Thyroid gland (tissue), 4 donors: ENCODE measurements around the gene MAN1B1. TPM values are rescaled to one million over a fixed set of nuclear protein-coding genes. Genes with fewer than 3 reads are reported as not detected.

Experiments
- DNase-seq, 2 donors: peaks; one replicate each; pipeline ENCODE4 v3.0.0-alpha.2; 2019
- H3K27ac ChIP-seq, 3 donors: fragments of 200-600 bp; sonication (generic); 1 replicate in 2 of 3; 2 replicates in 1 of 3; pipeline ENCODE4 v1.5.1; 2016 to 2019; ENCODE audit warnings: mild to moderate bottlenecking in 1 of 3, moderate library complexity in 1 of 3
- H3K27me3 ChIP-seq: fragments of 200-600 bp; sonication (generic); one replicate; pipeline ENCODE4 v1.5.1; 2019
- H3K36me3 ChIP-seq, 2 donors: fragments of 200-600 bp; sonication (generic); one replicate each; pipeline ENCODE4 v1.5.1; 2016 to 2019
- H3K4me1 ChIP-seq, 2 donors: fragments of 200-600 bp; sonication (generic); one replicate each; pipeline ENCODE4 v1.5.1; 2017 to 2019
- H3K4me3 ChIP-seq, 3 donors: fragments of 200-600 bp; sonication (generic); replicated peaks in 1 of 3; 1 replicate in 2 of 3; 2 replicates in 1 of 3; pipeline ENCODE4 v1.5.1; 2016; ENCODE audit warnings: mild to moderate bottlenecking in 1 of 3
- H3K9me3 ChIP-seq: fragments of 200-600 bp; sonication (generic); one replicate; pipeline ENCODE4 v1.5.1; 2017
- CTCF ChIP-seq, 6 experiments: fragments of 200-600 bp in 3 of 6; fragments of 450-650 bp in 3 of 6; sonication (generic) in 3 of 6; IDR thresholded peaks; one replicate each; pipeline ENCODE4 v1.5.1; 2016 to 2019; ENCODE audit warnings: antibody characterized with exemption in 6 of 6, mild to moderate bottlenecking in 2 of 6, inconsistent platforms in 1 of 6, moderate library complexity in 1 of 6
- POLR2A ChIP-seq, 2 donors: fragments of 450-650 bp; IDR thresholded peaks; one replicate each; pipeline ENCODE4 v1.6.1; 2017; ENCODE audit warnings: antibody characterized with exemption in 2 of 2, mild to moderate bottlenecking in 2 of 2, moderate library complexity in 1 of 2
- WGBS, 2 donors: methylation state at CpG; one replicate each; pipeline ENCODE4 v1.1.5; 2017; 5-methylcytosine and 5-hydroxymethylcytosine counted together
- intact Hi-C: fragments of 100-400 bp; cut with DNase I; formaldehyde crosslinking; loops from one replicate; pipeline ENCODE4 v1.15.1; 2023
- total RNA-seq, 4 donors: library from RNA; depleted of rRNA; stranded (reverse); fragments of >200 nt; gene quantifications; one replicate each; pipeline ENCODE4 v1.2.3, GENCODE V29; 2016

The MAN1B1 gene
- total RNA-seq, 4 donors from 2014 or later = 48.2 to 73.8 (median 67.2) TPM

DNA sequence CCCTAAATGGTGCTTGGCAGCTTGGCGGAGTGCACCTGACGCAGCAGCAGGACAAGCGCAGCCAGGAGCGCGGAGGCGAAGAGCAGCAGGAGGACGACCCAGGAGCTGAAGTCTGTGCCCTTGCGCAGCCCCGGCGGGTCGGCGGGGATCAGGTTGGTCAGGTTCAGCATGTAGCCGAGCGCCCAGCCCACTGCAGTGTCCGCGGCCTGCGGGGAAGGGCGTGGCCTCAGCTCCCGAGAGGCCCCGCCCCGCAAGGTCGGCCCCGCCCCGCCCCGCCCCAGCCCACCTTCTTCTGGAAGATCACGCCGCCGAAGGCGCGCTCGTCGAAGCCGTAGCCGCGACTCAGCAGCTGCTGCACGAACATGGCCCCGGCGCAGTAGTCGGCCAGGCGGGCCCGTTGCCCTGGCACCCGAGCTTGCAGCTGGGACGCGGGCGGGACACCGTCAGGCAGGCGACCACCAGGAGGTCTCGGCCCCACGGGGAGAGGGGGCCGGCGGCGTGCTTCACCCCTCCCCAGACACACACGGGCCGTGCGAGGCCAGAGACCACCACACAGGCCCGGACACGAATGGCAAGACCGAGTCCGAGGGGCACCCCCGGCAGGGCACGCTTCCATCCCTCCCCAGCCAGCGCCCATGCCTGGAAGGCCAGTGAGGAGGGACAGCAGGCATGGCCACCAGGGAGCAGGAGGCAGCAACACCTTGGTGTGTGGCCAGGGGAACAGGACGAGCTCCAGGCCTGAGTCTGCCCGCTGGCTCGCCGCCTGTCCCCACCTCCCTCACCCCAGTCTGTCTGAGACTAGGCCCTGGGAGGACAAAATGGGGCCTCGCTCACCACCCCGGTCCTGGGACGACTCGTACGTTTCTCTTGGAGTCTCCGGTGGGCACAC, 37.9 kb upstream of the MAN1B1 start:
- no peaks in the 10 kb centered on the region for H3K9me3 ChIP-seq
- no peak for TF ChIP-seq POLR2A (IDR thresholded peaks at IDR 0.05)
- TF ChIP-seq CTCF (IDR thresholded peaks at IDR 0.05) = no peak
- H3K27me3 ChIP-seq = peaks cover 20% of the 10 kb centered on the region
- intact Hi-C loops = no loop called here
- whole genome bisulfite sequencing, 2 donors = 34 to 67% methylated on average over 18 to 50 of the region's 72 CpGs
- H3K4me1 ChIP-seq = peaks cover 13 to 29% of the 10 kb centered on the region in 2 donors
- no peak overlapping the region for H3K4me3 ChIP-seq
- DNase-seq = no peak
- H3K27ac ChIP-seq = no peak overlapping the region
- H3K36me3 ChIP-seq = no peaks in the 10 kb centered on the region

DNA sequence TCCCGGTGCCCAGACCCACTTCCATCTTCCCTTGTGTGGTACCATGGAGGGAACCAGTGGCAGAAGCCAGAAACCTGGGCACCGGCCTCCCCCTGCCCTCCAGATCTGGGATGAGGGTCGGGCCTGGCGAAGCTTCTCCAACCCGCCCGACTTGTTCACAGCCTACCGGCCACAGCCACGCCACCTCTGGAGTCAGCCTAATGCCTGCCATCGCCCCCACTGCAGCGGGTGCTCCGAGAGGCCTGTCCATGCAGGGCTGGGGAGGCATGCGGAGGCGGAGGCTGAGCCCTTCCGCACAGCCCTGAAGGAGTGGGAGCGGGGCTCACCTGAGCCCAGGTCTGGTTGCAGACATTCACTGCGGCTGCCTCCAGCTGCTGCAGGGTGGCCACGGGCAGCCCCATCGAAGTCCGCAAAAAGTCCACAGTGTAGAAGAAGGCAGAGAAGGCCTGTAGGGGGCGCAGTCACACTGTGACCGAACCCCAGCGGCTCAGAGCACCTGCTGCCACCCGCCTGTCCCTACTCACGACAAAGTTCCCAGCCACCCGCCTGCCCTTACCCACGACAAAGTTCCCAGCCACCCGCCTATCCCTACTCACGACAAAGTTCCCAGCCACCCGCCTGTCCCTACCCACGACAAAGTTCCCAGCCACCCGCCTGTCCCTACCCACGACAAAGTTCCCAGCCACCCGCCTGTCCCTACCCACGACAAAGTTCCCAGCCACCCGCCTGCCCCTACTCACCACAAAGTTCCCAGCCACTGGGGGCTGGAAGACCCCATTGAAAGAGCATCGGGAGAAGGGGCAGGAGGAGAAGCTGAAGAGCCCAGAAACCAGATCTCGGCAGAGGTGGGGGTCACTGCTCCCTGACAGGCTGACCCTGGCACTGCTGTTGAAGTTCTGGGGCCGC, 37.0 kb upstream of the MAN1B1 start:
- intact Hi-C loops = no loop called here
- peak; percentile 34 to 44 for DNase-seq
- Histone ChIP-seq H3K36me3 (no peaks in the 10 kb centered on the region), H3K9me3 (no peaks in the 10 kb centered on the region), H3K4me1 (peaks cover 18 to 35% of the 10 kb centered on the region in 2 donors), H3K27me3 (peaks cover 20% of the 10 kb centered on the region), H3K4me3 (no peak overlapping the region), H3K27ac (no peak overlapping the region)
- peak in 3 of 6 experiments; percentile 7 to 32 (median 18) for TF ChIP-seq CTCF (IDR thresholded peaks at IDR 0.05)
- TF ChIP-seq POLR2A (IDR thresholded peaks at IDR 0.05) = no peak
- 43 to 54% methylated on average over 30 to 31 of the region's 38 CpGs for WGBS, 2 donors

DNA sequence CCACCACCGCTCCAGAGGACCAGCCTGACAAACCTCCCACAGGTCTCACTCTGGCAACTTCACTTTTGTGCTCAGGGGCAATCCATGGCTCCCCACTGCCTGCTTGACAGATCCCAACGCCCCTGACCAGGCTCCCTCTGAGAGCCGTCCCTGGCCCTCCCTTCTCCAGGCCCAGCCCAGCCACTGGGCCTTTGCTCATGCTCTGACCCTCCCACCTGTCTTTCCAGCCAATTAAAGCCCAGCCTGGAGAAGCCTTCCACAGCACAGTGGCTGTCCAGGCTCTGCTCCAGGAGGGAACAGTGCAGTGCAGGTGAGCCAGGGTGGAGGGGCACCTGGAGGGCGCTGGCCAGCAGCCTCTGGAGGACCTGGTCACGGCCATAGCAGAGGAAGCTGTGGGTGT, 36.2 kb upstream of the MAN1B1 start:
- intact Hi-C loops = no loop called here
- no peaks in the 10 kb centered on the region for H3K36me3 ChIP-seq
- no peak for DNase-seq
- peaks cover 20% of the 10 kb centered on the region for H3K27me3 ChIP-seq
- H3K27ac ChIP-seq = no peak overlapping the region
- H3K4me3 ChIP-seq = no peak overlapping the region
- 53 to 80% methylated on average over 3 to 5 of the region's 5 CpGs for WGBS, 2 donors
- H3K4me1 ChIP-seq = peaks cover 26 to 35% of the 10 kb centered on the region in 2 donors
- no peaks in the 10 kb centered on the region for H3K9me3 ChIP-seq
- TF ChIP-seq POLR2A (IDR thresholded peaks at IDR 0.05) (no peak), CTCF (IDR thresholded peaks at IDR 0.05) (no peak)

DNA sequence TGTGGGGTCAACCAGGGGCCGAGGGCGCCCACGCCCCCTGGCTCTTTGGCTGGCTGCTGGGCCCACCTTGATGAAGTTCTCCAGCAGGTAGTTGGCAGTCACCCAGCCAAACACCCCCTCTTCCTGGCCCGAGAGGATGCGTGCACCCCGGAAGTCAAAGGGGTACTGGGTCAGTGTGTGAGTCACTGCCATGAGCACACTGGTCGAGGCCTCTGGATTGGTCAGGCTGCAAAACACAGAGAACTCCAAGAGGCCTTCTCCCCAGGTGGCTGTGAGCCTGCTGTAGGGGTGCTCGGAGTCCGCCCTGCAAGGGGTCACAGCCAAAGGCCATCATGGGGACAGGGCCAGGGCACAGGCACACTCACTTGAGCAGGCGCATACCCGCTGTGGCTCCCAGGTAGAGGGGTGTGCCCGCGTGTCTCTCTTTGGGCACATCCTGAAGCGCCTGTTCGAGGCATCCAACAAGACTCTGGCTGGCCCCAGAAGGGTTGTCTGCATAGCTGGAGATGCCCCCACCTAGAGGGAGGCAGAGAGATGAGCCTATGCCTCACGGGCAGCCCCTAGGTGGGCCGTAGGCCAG, 35.5 kb upstream of the MAN1B1 start:
- Histone ChIP-seq H3K36me3 (no peaks in the 10 kb centered on the region), H3K4me3 (no peak overlapping the region), H3K9me3 (no peaks in the 10 kb centered on the region), H3K27me3 (peaks cover 20% of the 10 kb centered on the region), H3K4me1 (peaks cover 26 to 36% of the 10 kb centered on the region in 2 donors), H3K27ac (no peak overlapping the region)
- DNase-seq = no peak
- intact Hi-C loops = no loop called here
- TF ChIP-seq POLR2A (IDR thresholded peaks at IDR 0.05) (no peak), CTCF (IDR thresholded peaks at IDR 0.05) (no peak)
- 93% methylated on average over 10 of the region's 17 CpGs; no CpG with 5 or more reads in 1 of the 2 donors for WGBS, 2 donors
